ENCODE data around the gene DNAH10.

Gene DNAH10

GRCh38 chr12:123948796-123949769 is 187.0 kb downstream of the DNAH10 start:
- no peak for DNase-seq (ENCODE audit: low read depth)

GRCh38 chr12:123949770-123950165 is 187.7 kb downstream of the DNAH10 start:
- no peak for DNase-seq (ENCODE audit: low read depth)

DNA sequence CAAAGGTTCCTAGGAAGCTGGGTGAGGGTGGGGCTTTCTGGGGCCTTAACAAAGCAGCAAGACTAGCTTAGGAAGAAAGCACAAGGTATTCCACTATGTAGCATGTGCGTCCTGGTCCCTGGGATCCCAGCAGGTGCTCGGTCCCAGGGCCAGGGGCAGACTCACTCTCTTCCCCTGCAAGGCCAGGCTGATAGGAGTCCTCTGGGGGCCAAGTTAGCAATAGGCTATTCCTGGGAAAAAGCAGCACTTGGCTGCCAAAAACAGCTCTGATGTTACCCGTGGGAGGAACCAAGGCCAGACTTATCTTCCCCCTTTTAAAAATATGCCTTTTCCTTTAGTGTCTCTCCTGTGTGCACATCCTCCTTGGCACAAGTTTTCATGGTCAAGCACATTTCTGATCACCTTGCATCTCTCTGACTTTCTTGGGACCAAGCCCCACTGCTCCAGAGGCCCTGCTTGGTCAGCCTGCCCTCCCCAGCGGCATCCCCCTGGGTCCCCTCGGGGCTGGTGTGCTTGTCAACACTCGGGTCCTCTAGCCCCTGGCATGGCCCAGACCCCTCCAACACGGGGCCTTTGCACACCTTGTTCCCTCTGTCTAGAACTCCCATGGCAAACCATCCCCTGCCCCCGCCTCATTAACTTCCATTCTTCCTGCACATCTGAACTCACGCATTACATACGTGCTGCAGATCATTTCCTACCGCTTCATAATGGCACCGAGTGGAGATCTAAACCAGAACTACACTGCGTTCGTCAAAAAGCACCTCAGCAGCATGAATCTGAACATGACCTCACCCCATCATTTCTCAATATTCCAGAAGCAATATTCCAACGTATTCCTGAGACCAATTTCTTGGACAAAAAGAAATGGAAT is 188.6 kb downstream of the DNAH10 start:
- DNase-seq (ENCODE audit: low read depth): no peak

DNA sequence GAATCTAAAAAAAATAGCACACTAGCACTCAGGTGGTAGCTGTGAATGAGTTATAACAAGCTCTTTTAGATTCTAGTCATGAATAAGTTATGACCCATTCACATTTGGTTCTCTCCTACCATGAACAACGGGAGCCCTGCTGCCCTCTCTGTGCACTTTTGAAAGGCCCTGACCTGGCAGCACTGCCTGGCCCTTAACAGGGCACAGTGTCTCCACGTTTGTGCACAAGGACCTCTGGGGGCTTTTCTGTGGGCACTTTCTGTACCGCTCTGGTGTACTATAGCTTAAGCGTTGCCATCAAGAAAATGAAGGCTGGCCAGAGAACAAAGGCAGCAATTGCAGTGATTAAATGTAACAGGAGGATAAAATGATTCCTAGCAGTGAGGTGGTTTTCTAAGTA is 189.4 kb downstream of the DNAH10 start:
- no peak for DNase-seq (ENCODE audit: low read depth)

GRCh38 chr12:123952037-123952436 is 189.9 kb downstream of the DNAH10 start:
- no peak for DNase-seq (ENCODE audit: low read depth)

GRCh38 chr12:123954647-123955350 is 192.7 kb downstream of the DNAH10 start:
- no peak for DNase-seq (ENCODE audit: low read depth)

DNA sequence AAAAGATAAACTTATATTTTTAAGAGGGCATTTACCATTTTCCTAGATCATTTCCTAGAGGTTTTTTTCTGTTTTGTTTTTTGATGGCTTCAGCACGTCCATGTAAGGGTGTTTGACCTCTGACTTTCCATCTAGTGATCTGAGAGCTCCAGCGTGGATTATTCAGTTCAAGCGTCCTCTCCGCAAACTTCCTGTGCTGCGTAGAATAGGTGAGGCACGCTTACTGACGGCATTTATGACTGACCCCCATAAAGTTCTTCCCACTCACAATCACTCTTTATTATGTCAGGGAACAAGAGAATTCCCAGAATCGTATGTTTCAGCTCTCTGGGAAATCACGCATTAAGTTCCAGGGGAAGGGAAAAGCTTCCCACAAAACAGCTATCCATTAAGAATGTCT is 194.1 kb downstream of the DNAH10 start:
- no peak for DNase-seq (ENCODE audit: low read depth)

GRCh38 chr12:123957196-123957595 is 195.1 kb downstream of the DNAH10 start:
- no peak for DNase-seq (ENCODE audit: low read depth)

DNA sequence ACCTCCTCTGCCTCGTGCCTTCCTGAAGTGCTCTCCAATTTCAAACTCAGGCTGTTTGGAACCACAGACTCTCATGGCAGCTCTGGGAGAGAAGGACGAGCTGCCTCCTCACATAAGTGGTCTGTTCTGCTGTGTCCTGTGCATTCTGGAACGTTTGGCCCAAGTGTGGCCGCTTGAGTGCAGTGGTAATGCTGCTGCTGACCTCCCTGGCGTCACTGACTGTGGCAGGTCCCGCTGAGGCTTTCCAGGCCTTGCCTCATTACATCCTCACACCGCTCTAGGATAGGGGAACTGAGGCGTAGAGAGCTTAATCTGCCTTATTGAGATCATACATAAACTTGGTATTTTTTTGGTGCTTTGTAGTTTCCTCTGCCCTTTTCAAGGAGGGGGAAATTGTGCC is 196.4 kb downstream of the DNAH10 start:
- DNase-seq (ENCODE audit: low read depth): no peak

- no peak for DNase-seq (ENCODE audit: low read depth)
Measured at GRCh38 chr12:123958876-123959275, 196.8 kb downstream of the DNAH10 start.

DNA sequence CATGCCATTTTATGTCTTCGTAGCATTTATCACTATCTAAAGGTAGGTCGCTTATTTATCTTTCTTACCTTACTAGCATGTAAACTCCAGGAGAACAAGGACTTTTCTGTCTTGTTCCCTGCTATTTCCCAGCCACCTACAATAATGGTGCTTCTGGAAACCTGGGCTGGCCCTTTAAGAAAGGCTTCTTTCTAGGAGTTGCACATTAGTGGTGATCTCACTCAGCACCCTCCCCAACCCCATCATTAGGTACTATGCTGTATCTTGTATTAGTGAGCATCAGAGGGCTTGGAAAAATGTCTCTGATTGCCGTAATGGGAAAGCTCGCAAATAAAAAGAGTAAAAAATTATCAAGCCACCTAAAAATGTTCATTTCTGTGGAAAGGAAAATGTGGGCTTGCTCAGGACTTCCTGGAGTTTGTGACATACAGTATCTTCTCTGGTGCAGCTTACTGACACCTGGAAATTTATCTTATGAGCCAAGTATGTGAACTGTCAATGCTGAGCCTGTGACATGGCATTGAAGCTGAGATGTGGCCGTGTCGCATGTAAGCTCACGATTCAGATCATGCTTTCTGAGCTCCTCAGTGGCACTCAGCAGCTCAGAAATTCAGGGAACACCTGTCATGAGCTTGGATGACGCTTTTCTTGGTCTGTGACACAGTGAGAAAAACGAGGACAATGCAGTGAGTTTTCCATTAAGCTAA is 198.1 kb downstream of the DNAH10 start:
- DNase-seq (ENCODE audit: low read depth): no peak

- DNase-seq (ENCODE audit: low read depth): no peak
Measured at GRCh38 chr12:123960856-123961255, 198.8 kb downstream of the DNAH10 start.

- DNase-seq (ENCODE audit: low read depth): no peak
Measured at GRCh38 chr12:123961585-123962345, 199.7 kb downstream of the DNAH10 start.

DNA sequence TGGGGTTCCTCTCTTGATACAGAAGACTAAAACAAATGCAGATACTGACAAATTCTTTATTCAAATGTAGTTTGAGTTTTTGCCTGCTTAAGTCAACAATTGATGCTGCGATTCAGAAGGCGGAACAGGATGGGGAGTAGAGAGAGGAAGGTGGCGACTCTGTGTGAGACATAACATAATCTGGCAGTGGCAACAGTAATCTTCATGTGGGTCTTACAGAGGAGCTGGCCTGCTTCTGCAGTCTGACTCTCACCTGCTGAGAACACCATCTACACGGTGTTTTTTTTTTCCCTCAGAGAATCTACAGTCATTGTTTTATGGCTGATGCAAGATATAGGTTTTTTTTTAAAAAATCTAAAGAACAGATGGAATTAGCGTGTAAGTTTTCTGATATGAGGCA is 200.4 kb downstream of the DNAH10 start:
- no peak for DNase-seq (ENCODE audit: low read depth)

- DNase-seq (ENCODE audit: low read depth): no peak
Measured at GRCh38 chr12:123963821-123964220, 201.7 kb downstream of the DNAH10 start.

DNA sequence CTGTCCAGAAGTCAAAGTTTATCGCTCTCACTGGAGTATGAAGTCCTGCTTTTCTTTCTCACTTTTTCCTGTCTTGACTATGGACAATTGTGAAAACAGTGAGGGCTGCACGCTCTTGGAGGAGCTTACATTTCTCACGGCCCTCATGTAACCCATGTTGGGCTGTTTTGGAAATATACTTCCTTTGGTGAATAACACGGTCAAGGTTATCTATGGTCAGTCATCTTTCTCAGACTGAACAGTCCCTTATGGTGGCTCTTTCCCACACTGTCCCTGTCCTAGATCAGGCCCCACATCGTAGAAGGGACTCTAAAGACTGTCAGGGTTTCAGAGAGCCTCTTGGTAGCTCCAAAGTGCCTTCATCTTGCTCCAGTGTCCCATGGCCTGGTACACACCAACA is 203.3 kb downstream of the DNAH10 start:
- DNase-seq (ENCODE audit: low read depth): no peak

- no peak for DNase-seq (ENCODE audit: low read depth)
Measured at GRCh38 chr12:123966596-123966995, 204.5 kb downstream of the DNAH10 start.

DNA sequence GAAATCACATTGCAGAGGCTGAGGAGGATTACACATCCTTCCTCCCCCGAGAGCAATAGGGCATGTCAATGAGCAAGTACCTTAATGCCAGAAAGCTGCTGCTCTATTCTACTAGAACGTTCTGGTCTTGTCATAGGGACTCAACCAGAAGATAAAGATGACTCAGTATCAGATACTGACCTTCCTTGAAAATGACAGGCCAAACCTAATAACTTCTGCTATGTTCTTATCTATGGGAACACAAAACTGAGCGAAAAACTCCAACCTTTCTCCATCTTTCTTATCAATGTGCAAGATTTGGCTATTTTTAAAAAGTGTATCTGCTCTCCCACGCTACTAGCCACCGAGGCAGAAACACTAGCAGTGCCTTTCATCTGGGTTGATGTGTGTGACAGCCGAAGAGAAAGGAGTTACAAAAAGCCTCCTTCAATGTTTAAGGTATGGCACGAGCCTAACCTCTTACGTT is 205.1 kb downstream of the DNAH10 start:
- no peak for DNase-seq (ENCODE audit: low read depth)

- DNase-seq (ENCODE audit: low read depth): no peak
Measured at GRCh38 chr12:123971449-123971769, 209.3 kb downstream of the DNAH10 start.

DNA sequence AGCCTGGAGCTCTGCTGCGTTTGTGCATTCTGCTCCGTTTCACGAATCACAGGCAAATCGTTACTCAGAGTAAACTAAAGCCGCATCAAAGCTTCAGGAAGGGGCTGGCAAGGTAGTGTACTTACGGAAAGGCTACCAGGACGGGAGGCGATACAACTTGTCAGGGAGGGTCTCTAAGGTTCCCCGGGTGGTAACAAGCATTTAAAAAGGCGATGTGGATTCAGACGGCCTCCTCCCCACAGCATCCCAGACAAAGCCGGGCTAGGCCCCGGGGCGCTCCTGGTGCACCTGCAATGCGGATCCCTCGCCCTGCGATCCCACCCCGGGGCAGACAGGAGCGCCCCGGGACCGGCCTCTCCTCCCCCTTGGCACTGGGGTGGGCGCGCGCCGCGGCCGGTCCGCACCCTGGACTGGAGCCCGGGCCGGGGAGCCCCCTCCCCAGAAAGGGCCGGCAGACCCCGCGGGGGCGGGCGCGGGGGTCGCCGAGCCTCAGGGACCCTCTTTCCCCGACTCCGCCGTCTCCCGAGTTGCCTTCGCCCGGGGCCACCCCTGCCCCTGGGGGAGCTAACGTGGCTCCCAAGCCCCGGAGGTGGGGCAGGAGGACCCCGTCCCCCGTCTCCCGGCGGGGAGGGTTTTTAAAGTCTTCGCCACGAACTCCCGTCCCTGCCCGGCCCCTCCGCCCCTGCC is 209.8 kb downstream of the DNAH10 start:
- no peak for DNase-seq (ENCODE audit: low read depth)

All from stimulated activated CD8-positive, alpha-beta memory T cell treated with anti-CD3 and anti-CD28 coated beads, Interleukin-12 subunit alpha, Interleukin-12 subunit beta, amount 100 ng/mL, for 1 hour (primary cell).